ENCODE measurements around the gene PSMC3. TPM values are rescaled to one million over a fixed set of nuclear protein-coding genes. Genes with fewer than 3 reads are reported as not detected.

The PSMC3 gene
- total RNA-seq, 1 experiment from 2014 or later, result 179 TPM

- no peak overlapping the region for H4K5ac ChIP-seq (ENCODE audit: insufficient read length, low read depth, low read length)
- Mint-ChIP-seq H3K4me1 (peaks cover 0 to 4% of the 10 kb centered on the region in 2 experiments; a peak in 1 of 4 replicates), H3K27me3 (ENCODE audit: low read depth) (no peaks in the 10 kb centered on the region; the same call in 1 of the 2 replicates), H3K9me3 (no peaks in the 10 kb centered on the region), H3K4me3 (no peak overlapping the region), H3K36me3 (ENCODE audit: insufficient read depth in 1 of 3, low read depth in 3 of 3) (no peaks in the 10 kb centered on the region; a peak in 1 of 7 replicates), H3K27ac (no peak overlapping the region)
- H3K18ac ChIP-seq (ENCODE audit: insufficient read length, low read depth, low read length), result no peak overlapping the region
- H3K23me2 ChIP-seq (ENCODE audit: insufficient read length, low read depth, low read length, poor library complexity, severe bottlenecking), result no peaks in the 10 kb centered on the region
- DNase-seq, result no peak
- no peaks in the 10 kb centered on the region for H3K79me2 ChIP-seq (ENCODE audit: insufficient read depth, low read length)
- H3K56ac ChIP-seq (ENCODE audit: insufficient read length, low read depth, low read length), result no peak overlapping the region
- H4K8ac ChIP-seq (replicated peaks; ENCODE audit: insufficient read length, low read depth, low read length), result no peak overlapping the region
- no peak overlapping the region for H2AFZ ChIP-seq (ENCODE audit: low read length)
- no peak overlapping the region for H2BK5ac ChIP-seq (ENCODE audit: insufficient read length, low read length)
- H2BK12ac ChIP-seq (ENCODE audit: insufficient read length, low read depth, low read length), result no peak overlapping the region
- no peak for TF ChIP-seq CTCF (conservative IDR thresholded peaks at IDR 0.05)
- no peak overlapping the region for H3K4ac ChIP-seq (ENCODE audit: low read depth, low read length)
- H3K9me3 ChIP-seq (ENCODE audit: control insufficient read depth, low read depth, low read length), result no peaks in the 10 kb centered on the region
- no peak overlapping the region for H2AK5ac ChIP-seq (ENCODE audit: insufficient read length, low read length)
- H3K4me1 ChIP-seq (ENCODE audit: insufficient read depth, low read length), result no peaks in the 10 kb centered on the region
- no peak overlapping the region for H3T11ph ChIP-seq (ENCODE audit: low read length)
- H2BK120ac ChIP-seq (ENCODE audit: low read depth, low read length, poor library complexity, severe bottlenecking), result no peak overlapping the region
- H3K9ac ChIP-seq (ENCODE audit: extremely low read depth, insufficient read length, low read length), result no peak overlapping the region
- no peak overlapping the region for H3K4me2 ChIP-seq (ENCODE audit: insufficient read depth, insufficient read length, low read length)
- H3K23ac ChIP-seq (ENCODE audit: insufficient read length, low read depth, low read length), result no peak overlapping the region
- no peak overlapping the region for H4K91ac ChIP-seq (ENCODE audit: insufficient read length, low read depth, low read length)
- H3K27me3 ChIP-seq (ENCODE audit: insufficient read depth, low read length), result no peaks in the 10 kb centered on the region
- H3K14ac ChIP-seq (ENCODE audit: insufficient read depth, low read length), result no peak overlapping the region
- no peak overlapping the region for H2BK20ac ChIP-seq (ENCODE audit: low read depth, low read length, poor library complexity, severe bottlenecking)
- WGBS (ENCODE audit: extremely low coverage, insufficient read length, low lambda C conversion rate), result no CpG with 5 or more reads among the region's 2 CpGs
- H4K20me1 ChIP-seq (ENCODE audit: control insufficient read depth, insufficient read depth, insufficient read length), result no peaks in the 10 kb centered on the region
- no peak overlapping the region for H3K27ac ChIP-seq (ENCODE audit: insufficient read length, low read depth, low read length)
- H2BK15ac ChIP-seq (ENCODE audit: low read depth, low read length), result no peak overlapping the region
- no peaks in the 10 kb centered on the region for H3K79me1 ChIP-seq (ENCODE audit: insufficient read depth, low read depth, low read length, poor library complexity, severe bottlenecking)
These were observed 13.8 kb upstream of the PSMC3 start for GRCh38 chr11:47440054-47440476.
